Measurements from ENCODE around the gene OR4D11. TPM values are rescaled to one million over a fixed set of nuclear protein-coding genes. Genes with fewer than 3 reads are reported as not detected.
A peak's percentile ranks its signal among the peaks of the same experiment; 100 is the strongest.
"Not testable (repeated sequence)": the region's sequence is repeated elsewhere in the genome, so short reads cannot be mapped to it uniquely, and the experiment has no call there.

The OR4D11 gene
- total RNA-seq (2014; rRNA removed; shearing (Covaris generic); ENCODE audit: low replicate concordance) = not detected in 2 replicates

GRCh38 chr11:59503276-59503675 is at the start of gene OR4D11:
OR4D11 (plus strand) TSS chr11:59503576; CDS start chr11:59503576, 0 bp downstream.
- no peak for DNase-seq
- H3K4me3 ChIP-seq = no peak within 1 kb of the TSS
- H3K9me3 ChIP-seq = no peaks in the 10 kb centered on the region
- H3K36me3 ChIP-seq = no peaks in the 10 kb centered on the region
- H3K27me3 ChIP-seq = no peaks in the 10 kb centered on the region

DNA sequence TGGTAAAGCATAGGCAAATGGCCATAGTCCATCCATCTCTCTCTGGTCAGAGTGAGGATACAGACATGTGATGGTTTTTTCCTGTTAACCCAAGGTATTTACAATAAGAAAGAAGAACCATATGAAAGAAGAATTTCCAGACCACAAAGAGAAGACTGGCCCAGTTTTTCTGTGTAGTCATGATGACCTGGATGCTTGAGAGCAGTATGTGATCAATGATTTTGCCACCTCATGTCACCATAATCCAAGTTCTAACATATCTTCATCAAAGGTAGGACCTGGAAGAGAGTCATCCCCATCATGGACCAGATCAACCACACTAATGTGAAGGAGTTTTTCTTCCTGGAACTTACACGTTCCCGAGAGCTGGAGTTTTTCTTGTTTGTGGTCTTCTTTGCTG is 46.7 kb upstream of the OR4D11 start, which contains the start of gene OR4D6:
Gene OR4D6, plus strand, starts transcription at position 301 of the 400 bp plus-strand sequence. Its CDS starts 0 bp downstream, at position 301.
- Histone ChIP-seq H3K36me3 (no peaks in the 10 kb centered on the region), H3K4me3 (no peak within 1 kb of the TSS), H3K27me3 (no peaks in the 10 kb centered on the region), H3K9me3 (no peaks in the 10 kb centered on the region)
- DNase-seq = no peak

- no peaks in the 10 kb centered on the region for H3K27me3 ChIP-seq
- no peaks in the 10 kb centered on the region for H3K9me3 ChIP-seq
- H3K36me3 ChIP-seq = no peaks in the 10 kb centered on the region
- DNase-seq = no peak
- no peak overlapping the region for H3K4me3 ChIP-seq
These were observed 43.5 kb upstream of the OR4D11 start for GRCh38 chr11:59459916-59460315.

- Histone ChIP-seq H3K9me3 (no peaks in the 10 kb centered on the region), H3K4me3 (no peak overlapping the region), H3K27me3 (no peaks in the 10 kb centered on the region), H3K36me3 (no peaks in the 10 kb centered on the region)
- DNase-seq = peak; percentile 92
These were observed 40.2 kb upstream of the OR4D11 start for GRCh38 chr11:59463190-59463641.

DNA sequence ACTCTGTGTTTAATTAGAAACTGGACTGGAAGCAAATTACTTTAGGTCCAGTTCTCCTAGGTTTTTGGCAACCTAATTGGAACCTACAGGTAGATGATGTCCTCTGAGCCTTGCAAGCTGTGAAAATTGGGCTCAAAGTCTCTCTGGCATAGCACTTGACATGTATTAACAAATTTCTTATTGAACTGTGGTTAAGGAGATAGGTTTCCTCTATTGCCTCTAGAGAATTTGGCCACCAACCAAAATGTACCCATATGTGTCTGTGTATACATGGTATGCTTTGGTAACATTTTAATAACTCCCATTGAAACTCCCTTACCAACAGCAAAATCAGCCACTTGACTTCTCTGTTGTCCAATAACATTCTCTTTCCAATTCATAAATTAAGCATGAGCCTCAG is 30.4 kb upstream of the OR4D11 start, which contains the start of gene OR4D10:
Gene OR4D10, plus strand, starts transcription at position 301 of the 400 bp plus-strand sequence. CDS start 4,115 bp downstream, outside the sequence.
- no peak for DNase-seq
- Histone ChIP-seq H3K27me3 (no peaks in the 10 kb centered on the region), H3K36me3 (no peaks in the 10 kb centered on the region), H3K4me3 (no peak within 1 kb of the TSS), H3K9me3 (no peaks in the 10 kb centered on the region)

- H3K27me3 ChIP-seq = no peaks in the 10 kb centered on the region
- H3K36me3 ChIP-seq = no peaks in the 10 kb centered on the region
- no peak overlapping the region for H3K4me3 ChIP-seq
- H3K9me3 ChIP-seq = no peaks in the 10 kb centered on the region
- DNase-seq = no peak
These were observed 28.2 kb upstream of the OR4D11 start for GRCh38 chr11:59475176-59475575.

GRCh38 chr11:59479906-59480305 is 23.5 kb upstream of the OR4D11 start:
- DNase-seq = no peak
- no peaks in the 10 kb centered on the region for H3K36me3 ChIP-seq
- no peak overlapping the region for H3K4me3 ChIP-seq
- H3K9me3 ChIP-seq = no peaks in the 10 kb centered on the region
- H3K27me3 ChIP-seq = no peaks in the 10 kb centered on the region

GRCh38 chr11:59480359-59480758 is 23.0 kb upstream of the OR4D11 start:
- DNase-seq = no peak
- Histone ChIP-seq H3K36me3 (no peaks in the 10 kb centered on the region), H3K4me3 (no peak overlapping the region), H3K9me3 (no peaks in the 10 kb centered on the region), H3K27me3 (no peaks in the 10 kb centered on the region)

GRCh38 chr11:59501931-59502330 is 1.4 kb upstream of the OR4D11 start:
- Histone ChIP-seq H3K36me3 (no peaks in the 10 kb centered on the region), H3K27me3 (no peaks in the 10 kb centered on the region), H3K9me3 (no peaks in the 10 kb centered on the region), H3K4me3 (no peak overlapping the region)
- DNase-seq = no peak

GRCh38 chr11:59510941-59511589 is 7.7 kb downstream of the OR4D11 start, which contains the start of gene OR4D9:
OR4D9 (plus strand) TSS chr11:59511539; CDS start chr11:59514913, 3,374 bp downstream.
- H3K36me3 ChIP-seq = no peaks in the 10 kb centered on the region
- H3K4me3 ChIP-seq = no peak within 1 kb of the TSS
- no peaks in the 10 kb centered on the region for H3K9me3 ChIP-seq
- H3K27me3 ChIP-seq = no peaks in the 10 kb centered on the region
- DNase-seq = no peak

DNA sequence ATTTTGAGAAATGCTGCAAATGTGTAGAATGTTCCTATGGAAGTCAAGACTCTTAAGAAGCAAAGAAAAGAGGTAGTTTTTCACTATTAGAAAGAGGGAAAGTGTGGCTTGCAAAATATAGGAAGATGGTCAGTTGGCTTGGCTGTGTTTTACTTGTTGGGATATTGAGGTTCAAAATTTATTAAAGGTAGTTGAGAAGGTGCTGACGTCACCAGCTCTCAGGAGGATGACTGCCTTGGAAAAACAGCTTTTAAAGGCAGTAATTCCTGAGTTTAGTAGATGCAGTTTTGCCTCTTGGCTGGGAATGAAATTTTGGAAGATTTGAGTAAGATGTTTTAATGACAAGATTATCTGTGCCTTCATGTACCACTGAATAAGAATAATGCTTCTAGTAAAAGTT is 8.3 kb downstream of the OR4D11 start:
- no peaks in the 10 kb centered on the region for H3K36me3 ChIP-seq
- H3K4me3 ChIP-seq = no peak overlapping the region
- H3K27me3 ChIP-seq = no peaks in the 10 kb centered on the region
- no peaks in the 10 kb centered on the region for H3K9me3 ChIP-seq
- DNase-seq = no peak

DNA sequence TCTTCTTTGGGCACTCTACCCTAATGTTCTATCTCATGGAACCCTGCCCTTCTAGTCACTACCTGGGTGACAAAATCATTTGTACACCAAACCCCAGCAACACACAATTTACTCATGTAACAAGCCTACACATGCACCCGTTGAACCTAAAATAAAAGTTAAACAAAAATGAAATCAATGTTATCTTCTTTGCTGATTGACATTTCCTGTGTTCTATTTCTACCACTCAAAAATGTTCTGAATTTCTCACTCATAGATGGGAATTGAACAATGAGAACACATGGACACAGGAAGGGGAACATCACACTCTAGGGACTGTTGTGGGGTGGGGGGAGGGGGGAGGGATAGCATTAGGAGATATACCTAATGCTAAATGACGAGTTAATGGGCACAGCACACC is 16.8 kb downstream of the OR4D11 start:
- not testable (repeated sequence) for H3K4me3 ChIP-seq, DNase-seq, H3K36me3 ChIP-seq, H3K27me3 ChIP-seq, H3K9me3 ChIP-seq

DNA sequence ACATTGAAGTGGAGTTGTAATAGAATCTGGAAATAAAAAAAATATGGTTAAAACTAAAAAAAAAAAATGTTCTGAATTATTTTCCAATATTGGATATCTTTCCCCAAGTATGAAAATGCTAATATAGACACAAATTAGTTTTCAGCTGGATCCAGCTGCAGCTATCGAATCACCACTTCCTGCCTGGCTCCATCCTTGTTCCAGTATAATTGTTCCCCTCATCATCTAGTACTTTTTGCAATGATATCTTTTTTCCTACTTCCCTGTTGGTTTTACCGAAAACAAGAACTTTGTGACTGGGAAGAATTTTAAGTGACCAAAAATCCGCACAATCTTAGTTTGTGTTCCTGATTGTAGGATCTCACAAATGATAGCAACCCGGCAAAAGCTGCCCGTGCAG is 17.4 kb downstream of the OR4D11 start:
- DNase-seq = no peak
- Histone ChIP-seq H3K27me3 (no peaks in the 10 kb centered on the region), H3K36me3 (no peaks in the 10 kb centered on the region), H3K9me3 (no peaks in the 10 kb centered on the region), H3K4me3 (no peak overlapping the region)

DNA sequence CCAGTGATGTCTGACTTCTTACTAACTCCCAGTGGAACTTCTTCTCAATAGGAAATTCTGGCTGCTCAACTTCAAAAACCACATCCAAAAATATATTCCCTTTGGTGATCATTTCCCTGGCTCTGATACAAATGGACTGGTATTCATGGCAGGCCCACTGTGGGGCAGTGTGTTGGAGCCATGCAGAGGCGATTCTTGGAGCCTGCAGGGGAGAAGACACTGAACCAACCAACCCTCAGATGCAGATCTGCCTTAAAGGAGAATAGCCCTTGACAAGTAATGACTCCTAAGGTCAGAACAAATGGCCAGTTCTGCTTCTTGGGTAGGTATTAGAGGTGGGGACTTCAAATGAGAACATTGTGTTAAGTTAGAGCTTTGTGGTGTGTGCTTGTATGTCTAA is 20.2 kb downstream of the OR4D11 start:
- H3K9me3 ChIP-seq = no peaks in the 10 kb centered on the region
- no peak overlapping the region for H3K4me3 ChIP-seq
- DNase-seq = no peak
- H3K27me3 ChIP-seq = no peaks in the 10 kb centered on the region
- no peaks in the 10 kb centered on the region for H3K36me3 ChIP-seq

DNA sequence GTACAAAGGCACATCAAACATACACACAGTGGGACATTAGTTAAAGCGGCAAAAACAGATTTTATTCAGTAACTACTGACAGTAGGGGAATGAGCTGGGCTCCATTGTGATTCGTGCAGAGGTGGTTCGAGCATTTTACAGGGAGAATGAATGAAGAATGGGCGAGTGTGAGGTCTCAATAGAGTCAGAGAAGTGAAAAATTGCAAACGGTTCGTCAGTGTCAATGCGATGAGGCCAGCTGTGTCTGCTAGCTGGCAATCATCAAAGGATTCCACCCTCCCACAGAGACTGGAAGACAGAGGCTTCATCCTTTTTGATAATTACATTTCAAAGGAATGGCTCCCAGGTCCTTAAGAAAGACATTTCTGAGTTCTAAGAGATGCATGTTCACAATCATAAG is 25.3 kb downstream of the OR4D11 start:
- Histone ChIP-seq H3K4me3 (no peak overlapping the region), H3K9me3 (no peaks in the 10 kb centered on the region), H3K36me3 (no peaks in the 10 kb centered on the region), H3K27me3 (no peaks in the 10 kb centered on the region)
- DNase-seq = no peak

DNA sequence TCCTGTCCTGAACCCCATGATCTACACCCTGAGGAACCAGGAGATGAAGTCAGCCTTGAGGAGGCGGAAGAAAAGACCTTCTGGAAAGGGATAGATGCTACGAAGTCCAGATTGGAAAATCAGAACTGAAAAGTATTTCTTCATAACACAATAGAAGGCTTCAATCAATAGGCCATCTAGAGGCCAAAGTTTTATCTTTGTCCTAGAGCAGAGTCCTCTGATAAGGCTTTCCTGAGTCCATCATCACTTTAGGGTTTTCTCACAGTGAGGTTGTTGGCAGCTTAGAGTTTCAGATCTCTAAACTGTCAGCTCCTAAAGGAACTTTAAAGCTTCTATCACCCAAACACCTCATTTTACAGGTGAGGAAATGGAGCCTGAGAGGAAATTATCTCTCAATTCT is 29.2 kb downstream of the OR4D11 start:
- no peaks in the 10 kb centered on the region for H3K9me3 ChIP-seq

DNA sequence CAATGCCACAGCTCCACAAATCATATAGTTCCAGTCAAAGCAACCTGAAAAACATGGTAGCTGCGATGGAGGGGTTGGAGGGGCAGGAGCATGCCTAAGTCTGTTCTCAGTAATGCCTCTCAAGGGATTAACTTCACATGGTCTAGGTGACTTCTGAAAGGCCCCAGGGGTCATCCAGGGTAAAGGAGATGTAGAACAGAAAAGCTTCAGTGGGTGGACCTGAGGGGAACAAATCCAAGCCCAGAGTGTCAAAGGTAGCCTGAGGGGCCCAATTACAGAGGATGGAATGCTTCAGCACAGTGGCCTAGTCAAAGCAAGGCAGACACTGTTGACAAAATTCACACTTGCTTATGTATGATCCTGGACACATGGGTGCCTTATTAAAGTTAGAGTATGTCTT is 31.3 kb downstream of the OR4D11 start:
- Histone ChIP-seq H3K27me3 (no peaks in the 10 kb centered on the region), H3K4me3 (no peak overlapping the region), H3K36me3 (no peaks in the 10 kb centered on the region), H3K9me3 (no peaks in the 10 kb centered on the region)
- DNase-seq = no peak

More for the DNA sequence above, 29.2 kb downstream of the OR4D11 start:
- Histone ChIP-seq H3K4me3 (no peak overlapping the region), H3K36me3 (no peaks in the 10 kb centered on the region), H3K27me3 (no peaks in the 10 kb centered on the region)
- no peak for DNase-seq

- Histone ChIP-seq H3K9me3 (0 out of 2 replicates have a peak, but pooled peaks cover 2% of the 10 kb centered on the region), H3K27me3 (no peaks in the 10 kb centered on the region), H3K4me3 (no peak overlapping the region), H3K36me3 (no peaks in the 10 kb centered on the region)
- no peak for DNase-seq
These were observed 38.9 kb downstream of the OR4D11 start for GRCh38 chr11:59542142-59542810.
